H9 (cell line): ENCODE results near the gene CDH13. TPM values are rescaled to one million over a fixed set of nuclear protein-coding genes. Genes with fewer than 3 reads are reported as not detected.

ENCODE experiments used
- DNase-seq: peaks from one replicate; pipeline ENCODE4 v3.0.0-alpha.2; 2017
- H2AFZ ChIP-seq: one replicate; pipeline ENCODE4 v1.6.1; 2013; ENCODE audit warnings: mild to moderate bottlenecking, low read length, control low read depth, moderate library complexity
- H2AK5ac ChIP-seq: 2 replicates; pipeline ENCODE4 v1.6.1; 2013; ENCODE audit warnings: low read length, control low read depth, mixed read lengths; ENCODE audit not compliant: insufficient read length
- H2BK120ac ChIP-seq: one replicate; pipeline ENCODE4 v1.6.1; 2013; ENCODE audit warnings: low read depth, mild to moderate bottlenecking, low read length, control low read depth, inconsistent platforms; ENCODE audit not compliant: poor library complexity, severe bottlenecking
- H2BK12ac ChIP-seq: 2 replicates; pipeline ENCODE4 v1.6.1; 2013; ENCODE audit warnings: low read length, control low read depth, mixed read lengths, low read depth; ENCODE audit not compliant: insufficient read length
- H2BK15ac ChIP-seq: 2 replicates; pipeline ENCODE4 v1.6.1; 2013; ENCODE audit warnings: low read depth, low read length, control low read depth
- H2BK20ac ChIP-seq: one replicate; pipeline ENCODE4 v1.6.1; 2013; ENCODE audit warnings: low read depth, mild to moderate bottlenecking, low read length, control low read depth, inconsistent platforms; ENCODE audit not compliant: poor library complexity, severe bottlenecking
- H2BK5ac ChIP-seq: 2 replicates; pipeline ENCODE4 v1.6.1; 2013; ENCODE audit warnings: low read length, control low read depth, mixed read lengths; ENCODE audit not compliant: insufficient read length
- H3K14ac ChIP-seq: 2 replicates; pipeline ENCODE4 v1.6.1; 2013; ENCODE audit warnings: low read length, control low read depth; ENCODE audit not compliant: insufficient read depth
- H3K18ac ChIP-seq: 2 replicates; pipeline ENCODE4 v1.6.1; 2013; ENCODE audit warnings: low read depth, mild to moderate bottlenecking, mixed read lengths, low read length, control low read depth; ENCODE audit not compliant: insufficient read length
- H3K23ac ChIP-seq: 2 replicates; pipeline ENCODE4 v1.6.1; 2013; ENCODE audit warnings: low read length, control low read depth, mixed read lengths, low read depth; ENCODE audit not compliant: insufficient read length
- H3K23me2 ChIP-seq: 2 replicates; pipeline ENCODE4 v1.6.1; 2013; ENCODE audit warnings: low read depth, mild to moderate bottlenecking, mixed read lengths, low read length, control low read depth; ENCODE audit not compliant: insufficient read length, poor library complexity, severe bottlenecking
- H3K27ac ChIP-seq: 2 replicates; pipeline ENCODE4 v1.5.1; 2013; ENCODE audit warnings: low read length, control low read depth, mixed read lengths, low read depth; ENCODE audit not compliant: insufficient read length
- H3K27me3 ChIP-seq: 2 replicates; pipeline ENCODE4 v1.6.1; 2013; ENCODE audit warnings: low read length, control low read depth, inconsistent platforms; ENCODE audit not compliant: insufficient read depth
- H3K4ac ChIP-seq: 2 replicates; pipeline ENCODE4 v1.6.1; 2013; ENCODE audit warnings: low read depth, mild to moderate bottlenecking, control low read depth, inconsistent platforms, low read length, moderate library complexity
- H3K4me1 ChIP-seq: 2 replicates; pipeline ENCODE4 v1.6.1; 2013; ENCODE audit warnings: low read length, control low read depth, inconsistent platforms; ENCODE audit not compliant: insufficient read depth
- H3K4me2 ChIP-seq: 2 replicates; pipeline ENCODE4 v1.6.1; 2013; ENCODE audit warnings: low read length, control low read depth, mixed read lengths; ENCODE audit not compliant: insufficient read length, insufficient read depth
- H3K56ac ChIP-seq: 2 replicates; pipeline ENCODE4 v1.6.1; 2013; ENCODE audit warnings: low read depth, mild to moderate bottlenecking, mixed read lengths, low read length, control low read depth; ENCODE audit not compliant: insufficient read length
- H3K79me1 ChIP-seq: 2 replicates; pipeline ENCODE4 v1.6.1; 2013; ENCODE audit warnings: low read depth, mild to moderate bottlenecking, moderate library complexity, low read length, control low read depth, inconsistent platforms; ENCODE audit not compliant: insufficient read depth, poor library complexity, severe bottlenecking
- H3K79me2 ChIP-seq: 2 replicates; pipeline ENCODE4 v1.6.1; 2013; ENCODE audit warnings: low read length, control low read depth, inconsistent platforms; ENCODE audit not compliant: insufficient read depth
- H3K9ac ChIP-seq: 2 replicates; pipeline ENCODE4 v1.6.1; 2013; ENCODE audit warnings: low read length, control low read depth, mixed read lengths; ENCODE audit not compliant: insufficient read length; ENCODE audit errors: extremely low read depth
- H3K9me3 ChIP-seq: one replicate; pipeline ENCODE4 v1.6.1; 2013; ENCODE audit warnings: low read depth, low read length, inconsistent platforms; ENCODE audit not compliant: control insufficient read depth
- H3T11ph ChIP-seq: one replicate; pipeline ENCODE4 v1.6.1; 2013; ENCODE audit warnings: mild to moderate bottlenecking, low read length, control low read depth, inconsistent platforms
- H4K20me1 ChIP-seq: one replicate; pipeline ENCODE4 v1.6.1; 2013; ENCODE audit not compliant: control insufficient read depth, insufficient read length, insufficient read depth
- H4K5ac ChIP-seq: 2 replicates; pipeline ENCODE4 v1.6.1; 2013; ENCODE audit warnings: low read depth, mild to moderate bottlenecking, mixed read lengths, low read length, control low read depth; ENCODE audit not compliant: insufficient read length
- H4K8ac ChIP-seq: replicated peaks from 2 replicates; pipeline ENCODE4 v1.6.1; 2013; ENCODE audit warnings: low read length, control low read depth, mixed read lengths, low read depth; ENCODE audit not compliant: insufficient read length
- H4K91ac ChIP-seq: 2 replicates; pipeline ENCODE4 v1.6.1; 2013; ENCODE audit warnings: low read depth, mild to moderate bottlenecking, moderate library complexity, mixed read lengths, low read length, control low read depth; ENCODE audit not compliant: insufficient read length
- H3K27ac Mint-ChIP-seq, 3 experiments: 2 replicates in 2 of 3; 3 replicates in 1 of 3; pipeline ENCODE4 v1.8.0; 2020 to 2021; ENCODE audit warnings: mixed read lengths in 3 of 3, mild to moderate bottlenecking in 1 of 3, moderate library complexity in 1 of 3
- H3K27me3 Mint-ChIP-seq: 2 replicates; pipeline ENCODE4 v1.8.0; 2021; ENCODE audit warnings: low read depth, mild to moderate bottlenecking, moderate library complexity, mixed read lengths
- H3K36me3 Mint-ChIP-seq, 3 experiments: 2 replicates in 2 of 3; 3 replicates in 1 of 3; pipeline ENCODE4 v1.8.0; 2020 to 2021; ENCODE audit warnings: low read depth in 3 of 3, mixed read lengths in 3 of 3; ENCODE audit not compliant: insufficient read depth in 1 of 3
- H3K4me1 Mint-ChIP-seq, 2 experiments: 2 replicates each; pipeline ENCODE4 v1.8.0; 2020; ENCODE audit warnings: mixed read lengths in 2 of 2
- H3K4me3 Mint-ChIP-seq, 2 experiments: 2 replicates in 1 of 2; 3 replicates in 1 of 2; pipeline ENCODE4 v1.8.0; 2020 to 2021; ENCODE audit warnings: mild to moderate bottlenecking in 2 of 2, mixed read lengths in 2 of 2, moderate library complexity in 1 of 2
- H3K9me3 Mint-ChIP-seq, 2 experiments: 2 replicates in 1 of 2; 3 replicates in 1 of 2; pipeline ENCODE4 v1.8.0; 2020; ENCODE audit warnings: mild to moderate bottlenecking in 2 of 2, mixed read lengths in 2 of 2, moderate library complexity in 1 of 2
- WGBS: extraction: QIAGEN DNeasy Blood & Tissue Kit; methylation state at CpG from one replicate; pipeline ENCODE4 v1.1.7; 2013; ENCODE audit warnings: missing lambda C conversion rate, low lambda C conversion rate, mixed read lengths; ENCODE audit not compliant: insufficient read length; ENCODE audit errors: extremely low coverage; 5-methylcytosine and 5-hydroxymethylcytosine counted together
- total RNA-seq: library from RNA; stranded (reverse); gene quantifications from 2 replicates; pipeline ENCODE4 v1.2.1, GENCODE V29; 2021
- TF ChIP-seq, protein P1 (sequence below): fragments of 200-600 bp; sonication (generic); conservative IDR thresholded peaks from 3 replicates; pipeline ENCODE4 v1.8.0; 2021; ENCODE audit warnings: antibody characterized with exemption, mild to moderate bottlenecking

CDH13 gene
- total RNA-seq, 1 experiment from 2014 or later: 1.5 TPM

GRCh38 chr16:83397601-83398291 is 771.0 kb downstream of the CDH13 start:
- no peak overlapping the region for H2BK5ac ChIP-seq
- Mint-ChIP-seq H3K9me3 (peaks cover 5 to 9% of the 10 kb centered on the region in 2 experiments), H3K4me1 (no peaks in the 10 kb centered on the region), H3K4me3 (no peak overlapping the region), H3K36me3 (no peaks in the 10 kb centered on the region; a peak in 2 of 7 replicates), H3K27ac (no peak overlapping the region), H3K27me3 (peaks cover 5% of the 10 kb centered on the region)
- H3K27ac ChIP-seq: no peak overlapping the region
- no peak overlapping the region for H4K5ac ChIP-seq
- TF ChIP-seq, protein P1, sequence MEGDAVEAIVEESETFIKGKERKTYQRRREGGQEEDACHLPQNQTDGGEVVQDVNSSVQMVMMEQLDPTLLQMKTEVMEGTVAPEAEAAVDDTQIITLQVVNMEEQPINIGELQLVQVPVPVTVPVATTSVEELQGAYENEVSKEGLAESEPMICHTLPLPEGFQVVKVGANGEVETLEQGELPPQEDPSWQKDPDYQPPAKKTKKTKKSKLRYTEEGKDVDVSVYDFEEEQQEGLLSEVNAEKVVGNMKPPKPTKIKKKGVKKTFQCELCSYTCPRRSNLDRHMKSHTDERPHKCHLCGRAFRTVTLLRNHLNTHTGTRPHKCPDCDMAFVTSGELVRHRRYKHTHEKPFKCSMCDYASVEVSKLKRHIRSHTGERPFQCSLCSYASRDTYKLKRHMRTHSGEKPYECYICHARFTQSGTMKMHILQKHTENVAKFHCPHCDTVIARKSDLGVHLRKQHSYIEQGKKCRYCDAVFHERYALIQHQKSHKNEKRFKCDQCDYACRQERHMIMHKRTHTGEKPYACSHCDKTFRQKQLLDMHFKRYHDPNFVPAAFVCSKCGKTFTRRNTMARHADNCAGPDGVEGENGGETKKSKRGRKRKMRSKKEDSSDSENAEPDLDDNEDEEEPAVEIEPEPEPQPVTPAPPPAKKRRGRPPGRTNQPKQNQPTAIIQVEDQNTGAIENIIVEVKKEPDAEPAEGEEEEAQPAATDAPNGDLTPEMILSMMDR: no peak
- no peaks in the 10 kb centered on the region for H3K9me3 ChIP-seq
- no peaks in the 10 kb centered on the region for H3K23me2 ChIP-seq
- H4K8ac ChIP-seq: no peak overlapping the region
- no peak overlapping the region for H2BK12ac ChIP-seq
- no peak overlapping the region for H3K56ac ChIP-seq
- no CpG with 5 or more reads among the region's 4 CpGs for WGBS
- no peaks in the 10 kb centered on the region for H3K27me3 ChIP-seq
- no peaks in the 10 kb centered on the region for H3K79me1 ChIP-seq
- no peak for DNase-seq
- no peak overlapping the region for H3T11ph ChIP-seq
- no peak overlapping the region for H3K14ac ChIP-seq
- no peak overlapping the region for H2BK15ac ChIP-seq
- no peak overlapping the region for H3K4ac ChIP-seq
- no peak overlapping the region for H3K4me2 ChIP-seq
- H2AK5ac ChIP-seq: no peak overlapping the region
- H3K79me2 ChIP-seq: no peaks in the 10 kb centered on the region
- H2BK20ac ChIP-seq: no peak overlapping the region
- no peaks in the 10 kb centered on the region for H3K4me1 ChIP-seq
- no peak overlapping the region for H3K9ac ChIP-seq
- H4K91ac ChIP-seq: no peak overlapping the region
- no peak overlapping the region for H3K23ac ChIP-seq
- no peak overlapping the region for H2AFZ ChIP-seq
- H3K18ac ChIP-seq: no peak overlapping the region
- no peaks in the 10 kb centered on the region for H4K20me1 ChIP-seq
- no peak overlapping the region for H2BK120ac ChIP-seq
